Right atrium auricular region (tissue), 2 donors: ENCODE measurements around the gene CCR5. TPM values are rescaled to one million over a fixed set of nuclear protein-coding genes. Genes with fewer than 3 reads are reported as not detected.

Experiments
- DNase-seq: peaks from one replicate; pipeline ENCODE4 v3.0.0-alpha.2; 2019; ENCODE audit warnings: low spot score
- H3K27ac ChIP-seq, 2 donors: fragments of 200-600 bp; sonication (generic); 1 replicate in 1 of 2; 2 replicates in 1 of 2; pipeline ENCODE4 v1.5.1; 2016 to 2019
- H3K27me3 ChIP-seq, 2 donors: fragments of 200-600 bp; sonication (generic); one replicate each; pipeline versions ENCODE4 v1.5.1 to v1.6.0; 2017 to 2019
- H3K36me3 ChIP-seq: fragments of 200-600 bp; sonication (generic); one replicate; pipeline ENCODE4 v1.5.1; 2016
- H3K4me1 ChIP-seq, 2 donors: fragments of 200-600 bp; sonication (generic); one replicate each; pipeline versions ENCODE4 v1.5.1 to v1.6.0; 2017 to 2019
- H3K4me3 ChIP-seq, 2 donors: fragments of 200-600 bp; sonication (generic); 1 replicate in 1 of 2; 2 replicates in 1 of 2; pipeline ENCODE4 v1.5.1; 2017 to 2019; ENCODE audit warnings: mild to moderate bottlenecking in 1 of 2, moderate library complexity in 1 of 2
- H3K9me3 ChIP-seq, 2 donors: fragments of 200-600 bp; sonication (generic); one replicate each; pipeline ENCODE4 v1.5.1; 2019
- CTCF ChIP-seq, 2 donors: fragments of 200-600 bp; sonication (generic); IDR thresholded peaks; one replicate each; pipeline ENCODE4 v1.5.1; 2019; ENCODE audit warnings: antibody characterized with exemption in 2 of 2
- total RNA-seq, 2 donors: library from RNA; depleted of rRNA; stranded (reverse); fragments of >200 nt; gene quantifications; one replicate each; pipeline ENCODE4 v1.1.0, GENCODE V29; 2016

The CCR5 gene
- total RNA-seq, 2 donors from 2014 or later: 1.1 TPM; not detected in 1

- DNase-seq: no peak
- Histone ChIP-seq H3K27ac (no peak overlapping the region), H3K4me3 (no peak overlapping the region), H3K36me3 (no peaks in the 10 kb centered on the region), H3K9me3 (no peaks in the 10 kb centered on the region), H3K27me3 (no peaks in the 10 kb centered on the region), H3K4me1 (no peaks in the 10 kb centered on the region)
- TF ChIP-seq CTCF (IDR thresholded peaks at IDR 0.05): no peak
These were observed 21.1 kb upstream of the CCR5 start for GRCh38 chr3:46349484-46350261.

GRCh38 chr3:46350262-46350565, 20.5 kb upstream of the CCR5 start:
- Histone ChIP-seq H3K27me3 (no peaks in the 10 kb centered on the region), H3K36me3 (no peaks in the 10 kb centered on the region), H3K4me1 (no peaks in the 10 kb centered on the region), H3K27ac (no peak overlapping the region), H3K4me3 (no peak overlapping the region), H3K9me3 (no peaks in the 10 kb centered on the region)
- TF ChIP-seq CTCF (IDR thresholded peaks at IDR 0.05): no peak
- no peak for DNase-seq

- no peak for DNase-seq
These were observed 19.1 kb upstream of the CCR5 start for GRCh38 chr3:46351646-46352045.

GRCh38 chr3:46353090-46353489, 17.7 kb upstream of the CCR5 start:
- no peak for TF ChIP-seq CTCF (IDR thresholded peaks at IDR 0.05)
- Histone ChIP-seq H3K27ac (no peak overlapping the region), H3K27me3 (no peaks in the 10 kb centered on the region), H3K9me3 (no peaks in the 10 kb centered on the region), H3K4me1 (no peaks in the 10 kb centered on the region), H3K4me3 (no peak overlapping the region), H3K36me3 (no peaks in the 10 kb centered on the region)
- no peak for DNase-seq

More at GRCh38 chr3:46351646-46352045, 19.1 kb upstream of the CCR5 start:
- no peaks in the 10 kb centered on the region for H3K27me3 ChIP-seq
- H3K4me1 ChIP-seq: no peaks in the 10 kb centered on the region
- TF ChIP-seq CTCF (IDR thresholded peaks at IDR 0.05): no peak
- no peak overlapping the region for H3K27ac ChIP-seq
- no peaks in the 10 kb centered on the region for H3K9me3 ChIP-seq
- no peaks in the 10 kb centered on the region for H3K36me3 ChIP-seq
- no peak overlapping the region for H3K4me3 ChIP-seq

GRCh38 chr3:46353647-46354410, 16.9 kb upstream of the CCR5 start, which contains the start of gene CCR2:
Gene CCR2, plus strand, starts transcription at chr3:46354111. Its CDS starts 3,417 bp downstream, at chr3:46357528.
- TF ChIP-seq CTCF (IDR thresholded peaks at IDR 0.05): no peak
- no peaks in the 10 kb centered on the region for H3K36me3 ChIP-seq
- no peak for DNase-seq
- H3K9me3 ChIP-seq: no peaks in the 10 kb centered on the region
- H3K4me1 ChIP-seq: no peaks in the 10 kb centered on the region
- no peak within 1 kb of the TSS for H3K4me3 ChIP-seq
- no peak within 1 kb of the TSS for H3K27ac ChIP-seq
- no peaks in the 10 kb centered on the region for H3K27me3 ChIP-seq
